SU-DHL-6 (cell line): Measurements from ENCODE around the gene YES1.
"Not testable (repeated sequence)": the region's sequence is repeated elsewhere in the genome, so short reads cannot be mapped to it uniquely, and the experiment has no call there.

ENCODE experiments used
- H2AFZ ChIP-seq: fragments of 200-600 bp; sonication (generic); 2 replicates; pipeline ENCODE4 v1.6.1; 2014; ENCODE audit warnings: low read depth, mild to moderate bottlenecking, moderate library complexity, mixed read lengths, antibody characterized with exemption, low read length; ENCODE audit not compliant: severe bottlenecking
- H3F3A ChIP-seq: fragments of 200-600 bp; shearing (Covaris generic); 2 replicates; pipeline ENCODE4 v1.6.0; 2016; ENCODE audit warnings: antibody characterized with exemption, mild to moderate bottlenecking; ENCODE audit not compliant: insufficient read depth
- H3K27ac ChIP-seq: fragments of 200-600 bp; sonication (generic); 2 replicates; pipeline ENCODE4 v1.5.1; 2016; ENCODE audit warnings: low read depth, mild to moderate bottlenecking, low read length, moderate library complexity, mixed read lengths
- H3K27me3 ChIP-seq: fragments of 200-600 bp; sonication (generic), shearing (Covaris generic); 2 replicates; pipeline ENCODE4 v1.6.0; 2014; ENCODE audit warnings: mild to moderate bottlenecking, low read length
- H3K36me3 ChIP-seq: fragments of 200-600 bp; sonication (generic); 2 replicates; pipeline ENCODE4 v1.6.1; 2014; ENCODE audit warnings: mild to moderate bottlenecking, low read length, mixed read lengths
- H3K4me2 ChIP-seq: fragments of 300-600, 200-600 bp; shearing (Covaris generic), sonication (generic); 2 replicates; pipeline ENCODE4 v1.6.0; 2014; ENCODE audit warnings: low read length, low read depth, mild to moderate bottlenecking; ENCODE audit not compliant: poor library complexity, severe bottlenecking
- H3K4me3 ChIP-seq: fragments of 200-600 bp; sonication (generic); 2 replicates; pipeline ENCODE4 v1.5.1; 2014; ENCODE audit warnings: antibody characterized with exemption, low read length, mild to moderate bottlenecking, mixed read lengths; ENCODE audit not compliant: insufficient read depth, poor library complexity, severe bottlenecking
- H3K79me2 ChIP-seq: fragments of 200-600 bp; sonication (generic); 2 replicates; pipeline ENCODE4 v1.6.1; 2014; ENCODE audit warnings: mild to moderate bottlenecking, low read length, moderate library complexity; ENCODE audit not compliant: insufficient read depth
- H3K9ac ChIP-seq: fragments of 200-600 bp; sonication (generic); 2 replicates; pipeline ENCODE4 v1.7.0; 2014; ENCODE audit warnings: mild to moderate bottlenecking, low read length
- H3K9me2 ChIP-seq: fragments of 200-600 bp; sonication (generic); replicated peaks from 2 replicates; pipeline ENCODE4 v1.6.1; 2014; ENCODE audit warnings: low read length; ENCODE audit not compliant: insufficient read depth
- H3K9me3 ChIP-seq: fragments of 200-600 bp; sonication (generic); 2 replicates; pipeline ENCODE4 v1.6.1; 2014; ENCODE audit warnings: low read length, mixed read lengths; ENCODE audit not compliant: insufficient read depth
- H4K20me1 ChIP-seq: fragments of 200-600 bp; sonication (generic); 2 replicates; pipeline ENCODE4 v1.6.1; 2014; ENCODE audit warnings: low read depth, mild to moderate bottlenecking, antibody characterized with exemption, low read length, moderate library complexity, mixed read lengths
- CTCF ChIP-seq: fragments of 200-600 bp; sonication (generic); IDR thresholded peaks from one replicate; pipeline ENCODE4 v1.5.1; 2017; ENCODE audit warnings: antibody characterized with exemption, mild to moderate bottlenecking, low read length, moderate library complexity; ENCODE audit not compliant: insufficient read depth, poor library complexity, severe bottlenecking
- EZH2phosphoT487 ChIP-seq: fragments of 200-600 bp; sonication (generic), shearing (Covaris generic); conservative IDR thresholded peaks from 2 replicates; pipeline ENCODE4 v1.6.1; 2018; ENCODE audit warnings: mild to moderate bottlenecking, antibody characterized with exemption, low read length, moderate library complexity, mixed read lengths

Gene YES1

DNA sequence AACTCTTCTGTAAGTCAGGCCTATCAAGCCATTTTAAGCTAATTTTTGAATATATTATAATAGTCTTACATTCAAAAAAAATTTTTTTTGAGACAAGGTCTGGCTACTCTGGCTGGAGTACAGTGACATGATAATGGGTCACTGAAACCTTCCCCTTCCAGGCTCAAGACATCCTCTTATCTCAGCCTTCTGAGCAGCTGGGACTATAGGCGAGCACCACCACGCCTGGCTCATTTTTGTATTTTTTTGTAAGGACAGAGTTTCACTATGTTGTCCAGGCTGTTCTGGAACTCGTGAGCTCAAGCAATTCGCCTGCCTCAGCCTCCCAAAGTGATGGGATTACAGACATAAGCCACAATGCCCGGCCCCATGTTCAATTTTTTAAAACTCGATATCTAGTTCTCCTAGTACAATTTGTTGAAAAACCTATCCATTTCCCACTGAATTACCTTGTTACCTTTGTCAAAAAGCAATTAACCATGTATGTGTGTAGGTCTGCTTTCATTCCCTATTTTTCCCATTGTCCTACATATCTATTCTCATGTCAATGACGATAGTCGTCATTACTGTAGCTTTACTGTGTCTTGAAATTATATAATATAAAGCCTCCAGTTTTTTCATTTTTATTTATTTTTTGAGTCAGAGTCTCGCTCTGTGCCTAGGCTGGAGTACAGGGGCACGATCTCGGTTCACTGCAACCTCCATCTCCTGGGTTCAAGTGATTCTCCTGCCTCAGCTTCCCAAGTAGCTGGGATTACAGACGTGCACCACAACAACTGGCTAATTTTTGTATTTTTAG is 44.8 kb downstream of the YES1 start:
- H3K4me3 ChIP-seq, result no peak overlapping the region
- no peak overlapping the region for H3K4me2 ChIP-seq
- no peaks in the 10 kb centered on the region for H3K9me3 ChIP-seq
- H3K27ac ChIP-seq, result no peak overlapping the region
- H3F3A ChIP-seq, result no peaks in the 10 kb centered on the region
- H4K20me1 ChIP-seq, result no peaks in the 10 kb centered on the region
- H2AFZ ChIP-seq, result no peak overlapping the region
- no peaks in the 10 kb centered on the region for H3K36me3 ChIP-seq
- TF ChIP-seq EZH2phosphoT487 (no peak), CTCF (no peak)
- no peaks in the 10 kb centered on the region for H3K9me2 ChIP-seq
- no peaks in the 10 kb centered on the region for H3K79me2 ChIP-seq
- no peaks in the 10 kb centered on the region for H3K27me3 ChIP-seq
- H3K9ac ChIP-seq, result no peak overlapping the region

- Histone ChIP-seq H3K9me2 (no peaks in the 10 kb centered on the region), H3K9me3 (no peaks in the 10 kb centered on the region), H3F3A (no peaks in the 10 kb centered on the region), H3K9ac (no peak overlapping the region), H3K4me2 (no peak overlapping the region), H3K79me2 (no peaks in the 10 kb centered on the region), H3K27me3 (no peaks in the 10 kb centered on the region), H3K4me3 (no peak overlapping the region), H3K36me3 (no peaks in the 10 kb centered on the region), H2AFZ (no peak overlapping the region), H4K20me1 (no peaks in the 10 kb centered on the region), H3K27ac (no peak overlapping the region)
- no peak for TF ChIP-seq CTCF
- no peak for TF ChIP-seq EZH2phosphoT487
Observed at GRCh38 chr18:766550-766860, 45.5 kb downstream of the YES1 start.

- Histone ChIP-seq H3F3A (no peaks in the 10 kb centered on the region), H3K27ac (no peak overlapping the region), H3K9me3 (no peaks in the 10 kb centered on the region), H3K79me2 (no peaks in the 10 kb centered on the region), H3K4me3 (no peak overlapping the region), H3K27me3 (no peaks in the 10 kb centered on the region), H3K9me2 (no peaks in the 10 kb centered on the region), H3K4me2 (no peak overlapping the region), H3K9ac (no peak overlapping the region), H4K20me1 (no peaks in the 10 kb centered on the region), H3K36me3 (no peaks in the 10 kb centered on the region), H2AFZ (no peak overlapping the region)
- TF ChIP-seq EZH2phosphoT487, result no peak
- no peak for TF ChIP-seq CTCF
Observed at GRCh38 chr18:765764-766549, 46.1 kb downstream of the YES1 start.

GRCh38 chr18:759864-760263 is 52.2 kb downstream of the YES1 start:
- H3K27ac ChIP-seq, H3K9ac ChIP-seq, H3K79me2 ChIP-seq, H2AFZ ChIP-seq, H3K36me3 ChIP-seq, H3K4me2 ChIP-seq, H3K9me2 ChIP-seq, H3K9me3 ChIP-seq, H3F3A ChIP-seq, H3K4me3 ChIP-seq, H4K20me1 ChIP-seq, H3K27me3 ChIP-seq: not testable (repeated sequence)
